IMR-90 (cell line): ENCODE data around the gene CBLIF. TPM values are rescaled to one million over a fixed set of nuclear protein-coding genes. Genes with fewer than 3 reads are reported as not detected.
A peak's percentile ranks its signal among the peaks of the same experiment; 100 is the strongest.

Source experiments
- ATAC-seq: fragments of 200-7000 bp; cut with Tn5 transposase; 2 replicates; pipeline ENCODE4 v1.9.1; 2020; ENCODE audit warnings: low read depth, mild to moderate bottlenecking, moderate library complexity
- BruUV-seq: library from RNA; stranded (reverse); fragments of 400-500 nt; replicated peaks from 2 replicates; lab custom pipeline; 2021; lab: Mats Ljungman, UMichigan
- CTCF ChIA-PET: fragments of 300-600 bp; formaldehyde crosslinking; extraction: SDS; loops from one replicate; lab custom pipeline; 2021; ENCODE audit warnings: antibody characterized with exemption; lab: Yijun Ruan, JAX
- POLR2A ChIA-PET: fragments of 300-600 bp; sonication (Branson Sonifier 250); formaldehyde crosslinking; loops from one replicate; lab custom pipeline; 2022; ENCODE audit warnings: antibody characterized with exemption; ENCODE audit not compliant: unreplicated experiment; lab: Charles Lee
- DNase-seq: peaks from one replicate; pipeline ENCODE4 v3.0.0; 2013
- H2AFZ ChIP-seq: replicated peaks from 2 replicates; pipeline ENCODE3; 2013; ENCODE audit warnings: low read length, mild to moderate bottlenecking; ENCODE audit not compliant: poor library complexity
- H2AK5ac ChIP-seq: 2 replicates; pipeline ENCODE4 v1.6.1; 2013; ENCODE audit warnings: low read depth, low read length, inconsistent platforms
- H2AK9ac ChIP-seq: replicated peaks from 2 replicates; pipeline ENCODE3; 2013; ENCODE audit warnings: mild to moderate bottlenecking, low read depth, low read length, moderate library complexity; ENCODE audit not compliant: poor library complexity
- H2BK120ac ChIP-seq: 2 replicates; pipeline ENCODE4 v1.6.1; 2013; ENCODE audit warnings: low read depth, low read length, inconsistent platforms
- H2BK15ac ChIP-seq: 3 replicates; pipeline ENCODE4 v1.6.1; 2013; ENCODE audit warnings: low read depth, low read length, inconsistent platforms
- H2BK20ac ChIP-seq: 2 replicates; pipeline ENCODE4 v1.6.1; 2013; ENCODE audit warnings: low read depth, mild to moderate bottlenecking, inconsistent platforms, low read length, moderate library complexity
- H2BK5ac ChIP-seq: 2 replicates; pipeline ENCODE4 v1.6.1; 2013; ENCODE audit warnings: mild to moderate bottlenecking, low read depth, low read length, inconsistent platforms; ENCODE audit not compliant: poor library complexity, severe bottlenecking
- H3K14ac ChIP-seq: replicated peaks from 2 replicates; pipeline ENCODE4 v1.6.1; 2013; ENCODE audit warnings: low read depth, low read length, inconsistent platforms
- H3K18ac ChIP-seq: 2 replicates; pipeline ENCODE4 v1.6.1; 2013; ENCODE audit warnings: low read depth, low read length, control low read depth
- H3K23ac ChIP-seq: 2 replicates; pipeline ENCODE4 v1.6.1; 2013; ENCODE audit warnings: low read depth, low read length, inconsistent platforms
- H3K27ac ChIP-seq: 2 replicates; pipeline ENCODE4 v1.5.1; 2013; ENCODE audit warnings: mild to moderate bottlenecking, control low read depth, low read length; ENCODE audit not compliant: insufficient read depth
- H3K27me3 ChIP-seq: 2 replicates; pipeline ENCODE4 v1.6.1; 2013; ENCODE audit warnings: low read length; ENCODE audit not compliant: control insufficient read depth, insufficient read depth
- H3K36me3 ChIP-seq: 2 replicates; pipeline ENCODE4 v1.6.1; 2013; ENCODE audit warnings: low read length, mixed read lengths; ENCODE audit not compliant: control insufficient read depth, insufficient read depth
- H3K4ac ChIP-seq: 2 replicates; pipeline ENCODE4 v1.6.1; 2013; ENCODE audit warnings: low read depth, low read length, inconsistent platforms
- H3K4me1 ChIP-seq: 2 replicates; pipeline ENCODE4 v1.6.1; 2013; ENCODE audit warnings: low read length, mixed read lengths; ENCODE audit not compliant: control insufficient read depth, insufficient read depth
- H3K4me2 ChIP-seq: 2 replicates; pipeline ENCODE4 v1.6.1; 2013; ENCODE audit warnings: low read depth, mild to moderate bottlenecking, control low read depth, low read length, moderate library complexity
- H3K4me3 ChIP-seq: 2 replicates; pipeline ENCODE4 v1.5.1; 2013; ENCODE audit warnings: low read depth, mild to moderate bottlenecking, control low read depth, low read length, moderate library complexity; ENCODE audit not compliant: insufficient read depth
- H3K56ac ChIP-seq: 2 replicates; pipeline ENCODE4 v1.6.1; 2013; ENCODE audit warnings: low read length, inconsistent platforms; ENCODE audit not compliant: insufficient read depth; ENCODE audit errors: extremely low read depth
- H3K79me1 ChIP-seq, 2 experiments: 2 replicates each; pipeline ENCODE4 v1.6.1; 2013; ENCODE audit warnings: low read length in 2 of 2, inconsistent platforms in 1 of 2, low read depth in 1 of 2
- H3K9ac ChIP-seq: 2 replicates; pipeline ENCODE4 v1.6.1; 2013; ENCODE audit warnings: low read depth, low read length, control low read depth
- H3K9me1 ChIP-seq: 2 replicates; pipeline ENCODE4 v1.6.1; 2013; ENCODE audit warnings: low read length, inconsistent platforms; ENCODE audit not compliant: insufficient read depth
- H3K9me3 ChIP-seq: 2 replicates; pipeline ENCODE4 v1.6.1; 2013; ENCODE audit warnings: low read length; ENCODE audit not compliant: control insufficient read depth, insufficient read depth
- H4K20me1 ChIP-seq: 2 replicates; pipeline ENCODE4 v1.6.1; 2013; ENCODE audit warnings: low read length, inconsistent platforms; ENCODE audit not compliant: insufficient read depth
- H4K5ac ChIP-seq: 2 replicates; pipeline ENCODE4 v1.6.1; 2013; ENCODE audit warnings: mild to moderate bottlenecking, low read depth, low read length, control low read depth
- H4K8ac ChIP-seq, 2 experiments: 2 replicates each; pipeline ENCODE4 v1.6.1; 2013; ENCODE audit warnings: low read depth in 2 of 2, low read length in 2 of 2, control low read depth in 1 of 2, inconsistent platforms in 1 of 2
- H4K91ac ChIP-seq: 2 replicates; pipeline ENCODE4 v1.6.1; 2013; ENCODE audit warnings: low read depth, low read length, inconsistent platforms; ENCODE audit not compliant: insufficient read depth
- BHLHE40 ChIP-seq: fragments of 150-350 bp; IDR thresholded peaks from 2 replicates; pipeline ENCODE4 v1.6.1; 2016; ENCODE audit warnings: mild to moderate bottlenecking, low read depth, low read length
- CEBPB ChIP-seq: IDR thresholded peaks from 2 replicates; pipeline ENCODE4 v1.6.1; 2012; ENCODE audit warnings: low read depth, low read length, improper control_type of control experiment
- CHD1 ChIP-seq: IDR thresholded peaks from 2 replicates; pipeline ENCODE4 v1.6.1; 2012; ENCODE audit warnings: low read depth, low read length, improper control_type of control experiment
- FOS ChIP-seq: fragments of 150-350 bp; IDR thresholded peaks from 2 replicates; pipeline ENCODE4 v1.6.1; 2016; ENCODE audit warnings: low read depth, low read length
- MAFK ChIP-seq: IDR thresholded peaks from 2 replicates; pipeline ENCODE4 v1.6.1; 2012; ENCODE audit warnings: low read depth, low read length, improper control_type of control experiment
- MAZ ChIP-seq: IDR thresholded peaks from 2 replicates; pipeline ENCODE4 v1.6.1; 2012; ENCODE audit warnings: low read depth, mild to moderate bottlenecking, low read length, improper control_type of control experiment, moderate library complexity, borderline replicate concordance
- MXI1 ChIP-seq: IDR thresholded peaks from 2 replicates; pipeline ENCODE4 v1.6.1; 2012; ENCODE audit warnings: low read depth, mild to moderate bottlenecking, low read length, moderate library complexity, borderline replicate concordance
- NFE2L2 ChIP-seq: fragments of 150-350 bp; IDR thresholded peaks from 2 replicates; pipeline ENCODE4 v1.6.1; 2016; ENCODE audit warnings: low read depth, mild to moderate bottlenecking, low read length
- RAD21 ChIP-seq: IDR thresholded peaks from 2 replicates; pipeline ENCODE4 v1.6.1; 2012; ENCODE audit warnings: low read length, improper control_type of control experiment
- RCOR1 ChIP-seq: IDR thresholded peaks from 2 replicates; pipeline ENCODE4 v1.6.1; 2012; ENCODE audit warnings: mild to moderate bottlenecking, low read length, improper control_type of control experiment; ENCODE audit not compliant: insufficient replicate concordance
- RFX5 ChIP-seq: IDR thresholded peaks from 2 replicates; pipeline ENCODE4 v1.8.0; 2012; ENCODE audit warnings: low read depth, mild to moderate bottlenecking, low read length, moderate library complexity
- SMC3 ChIP-seq: fragments of 150-350 bp; IDR thresholded peaks from 2 replicates; pipeline ENCODE4 v1.6.1; 2016; ENCODE audit warnings: low read depth, mild to moderate bottlenecking, antibody characterized with exemption, low read length, moderate library complexity
- WGBS, 2 experiments: methylation state at CpG; one replicate each; pipeline versions ENCODE4 v1.1.5 to v1.1.7; 2013; ENCODE audit warnings: missing lambda C conversion rate in 2 of 2; ENCODE audit not compliant: insufficient read length in 1 of 2; ENCODE audit errors: extremely low coverage in 2 of 2; 5-methylcytosine and 5-hydroxymethylcytosine counted together
- dilution Hi-C: fragments of 300-500 bp; cut with HindIII; formaldehyde crosslinking; loops from one replicate; pipeline ENCODE4 v1.14.3; 2018; ENCODE audit warnings: low sequenced_read_pairs; ENCODE audit not compliant: unreplicated experiment
- in situ Hi-C: fragments of 300-500 bp; cut with MboI; formaldehyde crosslinking; loops from 3 replicates; pipeline ENCODE4 v1.14.3; 2019; ENCODE audit warnings: low sequenced_read_pairs, inconsistent platforms, mixed read lengths
- intact Hi-C: fragments of 100-400 bp; cut with micrococcal nuclease; formaldehyde crosslinking; loops from 2 replicates; pipeline ENCODE4 v1.10.0; 2022
- polyA plus RNA-seq, 3 experiments: library from polyadenylated mRNA; depleted of rRNA; stranded (reverse); fragments of >200 nt; gene quantifications; 2 replicates each; pipeline ENCODE4 v1.2.3, GENCODE V29; 2012; ENCODE audit warnings: low replicate concordance in 1 of 3
- total RNA-seq: library from RNA; depleted of rRNA; stranded (reverse); fragments of >200 nt; gene quantifications from 2 replicates; pipeline ENCODE4 v1.2.3, GENCODE V29; 2012
- TF ChIP-seq, protein P1 (sequence below): conservative IDR thresholded peaks from 2 replicates; pipeline ENCODE4 v1.5.1; 2012; ENCODE audit warnings: mild to moderate bottlenecking, low read depth, low read length, improper control_type of control experiment
- TF ChIP-seq, protein P2 (sequence below): fragments of 150-350 bp; IDR thresholded peaks from 2 replicates; pipeline ENCODE4 v1.6.1; 2017; ENCODE audit warnings: mild to moderate bottlenecking, antibody characterized with exemption, low read length, low read depth

The CBLIF gene
- total and polyA plus RNA-seq, 2 of the 4 experiments (the other 2 are of a cell fraction), result not detected

DNA sequence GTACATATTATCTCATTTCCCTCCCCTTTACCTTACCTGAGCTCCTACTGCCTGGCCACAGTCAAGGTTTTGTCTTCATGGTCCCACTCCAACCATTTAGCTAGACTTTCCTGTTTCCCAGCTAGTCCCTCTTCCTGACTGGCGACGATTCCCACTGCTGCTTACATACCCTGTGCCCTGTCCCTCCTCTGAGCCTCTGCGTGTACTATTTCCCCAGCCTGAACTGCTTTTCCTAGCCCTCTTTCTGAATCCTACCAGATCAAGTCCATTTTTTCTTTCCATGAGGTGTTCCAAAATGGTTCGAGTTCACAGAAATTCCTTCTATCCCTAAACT lies 58.1 kb downstream of the CBLIF start:
- H3K4me2 ChIP-seq, result peak overlapping the region; percentile 63
- no TSS peak for BruUV-seq
- dilution Hi-C loops, result no loop called here
- H4K5ac ChIP-seq, result peak overlapping the region; percentile 60
- intact Hi-C loops, result loop anchor here (1.0 kb wide), 1 partner anchor 32 kb away; the partner anchor contains the start of gene STX3
- H4K20me1 ChIP-seq, result no peaks in the 10 kb centered on the region; the same call in 1 of the 2 replicates
- H2AFZ ChIP-seq, result peak overlapping the region; percentile 28
- peak overlapping the region in 1 of 2 experiments; percentile 58; a peak in 2 of 4 replicates for H4K8ac ChIP-seq
- H3K9me1 ChIP-seq, result peaks cover 11% of the 10 kb centered on the region; the same call in 1 of the 2 replicates
- TF ChIP-seq RCOR1 (no peak), NFE2L2 (no peak), CHD1 (no peak), MAFK (no peak), CEBPB (no peak), RFX5 (no peak), MAZ (no peak), MXI1 (no peak), RAD21 (no peak), BHLHE40 (no peak), SMC3 (no peak), FOS (no peak)
- TF ChIP-seq, protein P1, sequence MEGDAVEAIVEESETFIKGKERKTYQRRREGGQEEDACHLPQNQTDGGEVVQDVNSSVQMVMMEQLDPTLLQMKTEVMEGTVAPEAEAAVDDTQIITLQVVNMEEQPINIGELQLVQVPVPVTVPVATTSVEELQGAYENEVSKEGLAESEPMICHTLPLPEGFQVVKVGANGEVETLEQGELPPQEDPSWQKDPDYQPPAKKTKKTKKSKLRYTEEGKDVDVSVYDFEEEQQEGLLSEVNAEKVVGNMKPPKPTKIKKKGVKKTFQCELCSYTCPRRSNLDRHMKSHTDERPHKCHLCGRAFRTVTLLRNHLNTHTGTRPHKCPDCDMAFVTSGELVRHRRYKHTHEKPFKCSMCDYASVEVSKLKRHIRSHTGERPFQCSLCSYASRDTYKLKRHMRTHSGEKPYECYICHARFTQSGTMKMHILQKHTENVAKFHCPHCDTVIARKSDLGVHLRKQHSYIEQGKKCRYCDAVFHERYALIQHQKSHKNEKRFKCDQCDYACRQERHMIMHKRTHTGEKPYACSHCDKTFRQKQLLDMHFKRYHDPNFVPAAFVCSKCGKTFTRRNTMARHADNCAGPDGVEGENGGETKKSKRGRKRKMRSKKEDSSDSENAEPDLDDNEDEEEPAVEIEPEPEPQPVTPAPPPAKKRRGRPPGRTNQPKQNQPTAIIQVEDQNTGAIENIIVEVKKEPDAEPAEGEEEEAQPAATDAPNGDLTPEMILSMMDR, result no peak
- TF ChIP-seq, protein P2, sequence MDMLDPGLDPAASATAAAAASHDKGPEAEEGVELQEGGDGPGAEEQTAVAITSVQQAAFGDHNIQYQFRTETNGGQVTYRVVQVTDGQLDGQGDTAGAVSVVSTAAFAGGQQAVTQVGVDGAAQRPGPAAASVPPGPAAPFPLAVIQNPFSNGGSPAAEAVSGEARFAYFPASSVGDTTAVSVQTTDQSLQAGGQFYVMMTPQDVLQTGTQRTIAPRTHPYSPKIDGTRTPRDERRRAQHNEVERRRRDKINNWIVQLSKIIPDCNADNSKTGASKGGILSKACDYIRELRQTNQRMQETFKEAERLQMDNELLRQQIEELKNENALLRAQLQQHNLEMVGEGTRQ, result no peak
- H3K4me3 ChIP-seq, result no peak overlapping the region
- no peaks in the 10 kb centered on the region for H3K27me3 ChIP-seq
- H3K4me1 ChIP-seq, result peaks cover 6% of the 10 kb centered on the region
- H3K36me3 ChIP-seq, result peaks cover 5% of the 10 kb centered on the region
- peak overlapping the region; percentile 86 for H2BK20ac ChIP-seq
- H3K14ac ChIP-seq, result peak overlapping the region; percentile 61; the same call in 1 of the 2 replicates
- H3K56ac ChIP-seq, result no peak overlapping the region
- peak overlapping the region; percentile 62; the same call in 1 of the 2 replicates for H3K27ac ChIP-seq
- peak overlapping the region; percentile 56 for H2BK5ac ChIP-seq
- no peak overlapping the region for H2AK9ac ChIP-seq
- peak overlapping the region; percentile 33; the same call in 1 of the 2 replicates for H3K18ac ChIP-seq
- H3K9me3 ChIP-seq, result no peaks in the 10 kb centered on the region
- H2BK15ac ChIP-seq, result peak overlapping the region; percentile 73; the same call in 1 of the 3 replicates
- peak overlapping the region; percentile 72 for H2BK120ac ChIP-seq
- CTCF ChIA-PET, result interaction anchor here (0.8 to 1.1 kb wide), 3 partner anchors 32 to 250 kb away, joined by 3 read pairs; partner anchors contain the start of gene STX3
- POLR2A ChIA-PET, result no interaction called here
- H3K4ac ChIP-seq, result peak overlapping the region; percentile 83
- ATAC-seq (peak; percentile 54), DNase-seq (no peak)
- H3K79me1 ChIP-seq, result peaks cover 0 to 6% of the 10 kb centered on the region in 2 experiments; a peak in 1 of 4 replicates
- peak overlapping the region; percentile 58 for H4K91ac ChIP-seq
- H3K23ac ChIP-seq, result peak overlapping the region; percentile 16; the same call in 1 of the 2 replicates
- no peak overlapping the region for H3K9ac ChIP-seq
- 89% methylated on average over 3 of the region's 4 CpGs; no CpG with 5 or more reads in 1 of the 2 experiments for WGBS, 2 experiments
- peak overlapping the region; percentile 76 for H2AK5ac ChIP-seq
- in situ Hi-C loops, result no loop called here
